HEK293 (cell line): ENCODE results near the gene PTPRN2.

Experiments
- HOXC10 ChIP-seq: sonication (generic); formaldehyde crosslinking; IDR thresholded peaks from 2 replicates; pipeline ENCODE4 v1.8.1; 2023; ENCODE audit warnings: mild to moderate bottlenecking, missing genetic modification reagents
- OSR2 ChIP-seq: fragments of 450-650 bp; formaldehyde crosslinking; IDR thresholded peaks from 2 replicates; pipeline ENCODE4 v1.5.1; 2016; ENCODE audit warnings: missing biosample characterization, missing genetic modification characterization
- SETDB1 ChIP-seq: IDR thresholded peaks from one replicate; pipeline ENCODE4 v1.6.1; 2017; ENCODE audit warnings: mild to moderate bottlenecking, low read length, moderate library complexity, mixed read lengths; ENCODE audit not compliant: insufficient read length
- SP7 ChIP-seq: fragments of 450-650 bp; formaldehyde crosslinking; IDR thresholded peaks from 2 replicates; pipeline ENCODE4 v1.5.1; 2016; ENCODE audit warnings: missing biosample characterization, missing genetic modification characterization
- TCF7L2 ChIP-seq: IDR thresholded peaks from 2 replicates; pipeline ENCODE4 v1.6.1; 2011; ENCODE audit warnings: low read depth, mild to moderate bottlenecking, inconsistent platforms, low read length, moderate library complexity, borderline replicate concordance
- TRIM28 ChIP-seq: IDR thresholded peaks from 2 replicates; pipeline ENCODE4 v1.6.1; 2011; ENCODE audit warnings: low read length, control low read depth, borderline replicate concordance
- YY1 ChIP-seq: fragments of 450-650 bp; formaldehyde crosslinking; IDR thresholded peaks from 2 replicates; pipeline ENCODE4 v1.5.1; 2018; ENCODE audit warnings: missing biosample characterization, missing genetic modification characterization
- ZBTB17 ChIP-seq: fragments of 450-650 bp; formaldehyde crosslinking; IDR thresholded peaks from 2 replicates; pipeline ENCODE4 v1.5.1; 2016; ENCODE audit warnings: missing biosample characterization, missing genetic modification characterization
- ZNF112 ChIP-seq: fragments of 450-650 bp; formaldehyde crosslinking; IDR thresholded peaks from 2 replicates; pipeline ENCODE4 v1.5.0; 2017; ENCODE audit warnings: missing biosample characterization, missing genetic modification characterization
- ZNF132 ChIP-seq: fragments of 450-650 bp; formaldehyde crosslinking; IDR thresholded peaks from 2 replicates; pipeline ENCODE4 v1.5.1; 2017; ENCODE audit warnings: missing biosample characterization, missing genetic modification characterization, borderline replicate concordance
- ZNF146 ChIP-seq: fragments of 450-650 bp; formaldehyde crosslinking; IDR thresholded peaks from 2 replicates; pipeline ENCODE4 v1.5.1; 2016; ENCODE audit warnings: missing biosample characterization, missing genetic modification characterization
- ZNF175 ChIP-seq: fragments of 450-650 bp; formaldehyde crosslinking; IDR thresholded peaks from 2 replicates; pipeline ENCODE4 v1.5.1; 2016; ENCODE audit warnings: missing biosample characterization, missing genetic modification characterization
- ZNF23 ChIP-seq: fragments of 450-650 bp; formaldehyde crosslinking; IDR thresholded peaks from 2 replicates; pipeline ENCODE4 v1.5.1; 2016; ENCODE audit warnings: missing biosample characterization, missing genetic modification characterization, borderline replicate concordance
- ZNF266 ChIP-seq: fragments of 450-650 bp; formaldehyde crosslinking; IDR thresholded peaks from 2 replicates; pipeline ENCODE4 v1.5.1; 2016; ENCODE audit warnings: missing biosample characterization, missing genetic modification characterization, low read depth
- ZNF292 ChIP-seq: fragments of 450-650 bp; formaldehyde crosslinking; IDR thresholded peaks from 2 replicates; pipeline ENCODE4 v1.5.1; 2016; ENCODE audit warnings: low read depth, missing biosample characterization, missing genetic modification characterization, borderline replicate concordance
- ZNF621 ChIP-seq: fragments of 450-650 bp; formaldehyde crosslinking; IDR thresholded peaks from 2 replicates; pipeline ENCODE4 v1.5.1; 2017; ENCODE audit warnings: missing biosample characterization, missing genetic modification characterization
- ZNF623 ChIP-seq: fragments of 450-650 bp; formaldehyde crosslinking; IDR thresholded peaks from 2 replicates; pipeline ENCODE4 v1.5.1; 2016; ENCODE audit warnings: missing biosample characterization, missing genetic modification characterization
- ZNF707 ChIP-seq: fragments of 450-650 bp; formaldehyde crosslinking; IDR thresholded peaks from 2 replicates; pipeline ENCODE4 v1.5.1; 2016; ENCODE audit warnings: missing biosample characterization, missing genetic modification characterization
- ZNF747 ChIP-seq: fragments of 450-650 bp; formaldehyde crosslinking; IDR thresholded peaks from 2 replicates; pipeline ENCODE4 v1.5.1; 2016; ENCODE audit warnings: missing biosample characterization, missing genetic modification characterization
- ZNF76 ChIP-seq: fragments of 450-650 bp; formaldehyde crosslinking; IDR thresholded peaks from 2 replicates; pipeline ENCODE4; 2016; ENCODE audit warnings: low read depth, missing biosample characterization, missing genetic modification characterization, borderline replicate concordance
- ZNF776 ChIP-seq: fragments of 450-650 bp; formaldehyde crosslinking; IDR thresholded peaks from 2 replicates; pipeline ENCODE4 v1.5.0; 2017; ENCODE audit warnings: missing biosample characterization, missing genetic modification characterization, borderline replicate concordance
- TF ChIP-seq, protein P1 (sequence below): fragments of 450-650 bp; formaldehyde crosslinking; IDR thresholded peaks from 2 replicates; pipeline ENCODE4 v1.5.1; 2016; ENCODE audit warnings: missing biosample characterization, missing genetic modification characterization, borderline replicate concordance
- TF ChIP-seq, protein P2 (sequence below): fragments of 450-650 bp; formaldehyde crosslinking; IDR thresholded peaks from 2 replicates; pipeline ENCODE4 v1.5.1; 2016; ENCODE audit warnings: missing biosample characterization, missing genetic modification characterization
- TF ChIP-seq, protein P3 (sequence below): fragments of 450-650 bp; formaldehyde crosslinking; IDR thresholded peaks from 2 replicates; pipeline ENCODE4 v1.5.1; 2016; ENCODE audit warnings: missing biosample characterization, missing genetic modification characterization
- TF ChIP-seq, protein P4 (sequence below): fragments of 450-650 bp; formaldehyde crosslinking; IDR thresholded peaks from 2 replicates; pipeline ENCODE4 v1.5.1; 2016; ENCODE audit warnings: missing biosample characterization, missing genetic modification characterization
- TF ChIP-seq, protein P5 (sequence below): sonication (generic); formaldehyde crosslinking; IDR thresholded peaks from 2 replicates; pipeline ENCODE4 v1.8.1; 2022; ENCODE audit warnings: mild to moderate bottlenecking, moderate library complexity, missing genetic modification reagents

Gene PTPRN2

DNA sequence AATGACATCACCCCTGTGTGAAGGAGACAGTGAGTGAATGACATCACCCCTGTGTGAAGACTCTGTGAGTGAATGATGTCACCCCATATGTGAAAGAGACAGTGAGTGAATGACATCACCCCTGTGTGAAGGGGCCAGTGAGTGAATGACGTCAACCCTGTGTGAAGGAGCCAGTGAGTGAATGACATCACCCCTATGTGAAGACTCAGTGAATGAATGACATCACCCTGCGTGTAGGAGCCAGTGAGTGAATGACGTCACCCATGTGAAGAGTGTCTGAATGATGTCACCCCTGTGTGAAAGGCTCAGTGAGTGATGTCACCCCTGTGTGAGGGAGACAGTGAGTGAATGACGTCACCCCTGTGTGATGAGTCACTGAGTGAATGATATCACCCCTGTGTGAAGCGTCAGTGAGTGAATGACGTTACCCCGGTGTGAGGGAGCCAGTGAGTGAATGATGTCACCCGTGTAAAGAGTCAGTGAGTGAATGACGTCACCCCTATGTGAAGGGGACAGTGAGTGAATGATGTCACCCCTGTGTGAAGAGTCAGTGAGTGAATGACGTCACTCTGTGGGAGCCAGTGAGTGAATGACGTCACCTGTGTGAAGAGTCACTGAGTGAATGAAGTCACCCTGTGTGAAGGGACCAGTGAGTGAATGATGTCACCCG lies 478.1 kb downstream of the PTPRN2 start (continued):
- TF ChIP-seq, protein P1, sequence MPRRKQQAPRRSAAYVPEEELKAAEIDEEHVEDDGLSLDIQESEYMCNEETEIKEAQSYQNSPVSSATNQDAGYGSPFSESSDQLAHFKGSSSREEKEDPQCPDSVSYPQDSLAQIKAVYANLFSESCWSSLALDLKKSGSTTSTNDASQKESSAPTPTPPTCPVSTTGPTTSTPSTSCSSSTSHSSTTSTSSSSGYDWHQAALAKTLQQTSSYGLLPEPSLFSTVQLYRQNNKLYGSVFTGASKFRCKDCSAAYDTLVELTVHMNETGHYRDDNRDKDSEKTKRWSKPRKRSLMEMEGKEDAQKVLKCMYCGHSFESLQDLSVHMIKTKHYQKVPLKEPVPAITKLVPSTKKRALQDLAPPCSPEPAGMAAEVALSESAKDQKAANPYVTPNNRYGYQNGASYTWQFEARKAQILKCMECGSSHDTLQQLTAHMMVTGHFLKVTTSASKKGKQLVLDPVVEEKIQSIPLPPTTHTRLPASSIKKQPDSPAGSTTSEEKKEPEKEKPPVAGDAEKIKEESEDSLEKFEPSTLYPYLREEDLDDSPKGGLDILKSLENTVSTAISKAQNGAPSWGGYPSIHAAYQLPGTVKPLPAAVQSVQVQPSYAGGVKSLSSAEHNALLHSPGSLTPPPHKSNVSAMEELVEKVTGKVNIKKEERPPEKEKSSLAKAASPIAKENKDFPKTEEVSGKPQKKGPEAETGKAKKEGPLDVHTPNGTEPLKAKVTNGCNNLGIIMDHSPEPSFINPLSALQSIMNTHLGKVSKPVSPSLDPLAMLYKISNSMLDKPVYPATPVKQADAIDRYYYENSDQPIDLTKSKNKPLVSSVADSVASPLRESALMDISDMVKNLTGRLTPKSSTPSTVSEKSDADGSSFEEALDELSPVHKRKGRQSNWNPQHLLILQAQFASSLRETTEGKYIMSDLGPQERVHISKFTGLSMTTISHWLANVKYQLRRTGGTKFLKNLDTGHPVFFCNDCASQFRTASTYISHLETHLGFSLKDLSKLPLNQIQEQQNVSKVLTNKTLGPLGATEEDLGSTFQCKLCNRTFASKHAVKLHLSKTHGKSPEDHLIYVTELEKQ (tag by site-specific recombination) = no peak; the same call in 1 of the 2 replicates
- no peak for TF ChIP-seq OSR2 (tag by site-specific recombination)
- TF ChIP-seq, protein P2, sequence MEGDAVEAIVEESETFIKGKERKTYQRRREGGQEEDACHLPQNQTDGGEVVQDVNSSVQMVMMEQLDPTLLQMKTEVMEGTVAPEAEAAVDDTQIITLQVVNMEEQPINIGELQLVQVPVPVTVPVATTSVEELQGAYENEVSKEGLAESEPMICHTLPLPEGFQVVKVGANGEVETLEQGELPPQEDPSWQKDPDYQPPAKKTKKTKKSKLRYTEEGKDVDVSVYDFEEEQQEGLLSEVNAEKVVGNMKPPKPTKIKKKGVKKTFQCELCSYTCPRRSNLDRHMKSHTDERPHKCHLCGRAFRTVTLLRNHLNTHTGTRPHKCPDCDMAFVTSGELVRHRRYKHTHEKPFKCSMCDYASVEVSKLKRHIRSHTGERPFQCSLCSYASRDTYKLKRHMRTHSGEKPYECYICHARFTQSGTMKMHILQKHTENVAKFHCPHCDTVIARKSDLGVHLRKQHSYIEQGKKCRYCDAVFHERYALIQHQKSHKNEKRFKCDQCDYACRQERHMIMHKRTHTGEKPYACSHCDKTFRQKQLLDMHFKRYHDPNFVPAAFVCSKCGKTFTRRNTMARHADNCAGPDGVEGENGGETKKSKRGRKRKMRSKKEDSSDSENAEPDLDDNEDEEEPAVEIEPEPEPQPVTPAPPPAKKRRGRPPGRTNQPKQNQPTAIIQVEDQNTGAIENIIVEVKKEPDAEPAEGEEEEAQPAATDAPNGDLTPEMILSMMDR (tag by site-specific recombination) = no peak
- TF ChIP-seq ZNF747 (tag by site-specific recombination) = peak; percentile 23; the same call in 1 of the 2 replicates
- TF ChIP-seq ZNF292 (tag by site-specific recombination) = no peak
- no peak for TF ChIP-seq ZBTB17
- TF ChIP-seq ZNF76 = peak; percentile 57; the same call in 1 of the 2 replicates
- no peak; the same call in 1 of the 2 replicates for TF ChIP-seq ZNF623 (tag by site-specific recombination)
- TF ChIP-seq, protein P3, sequence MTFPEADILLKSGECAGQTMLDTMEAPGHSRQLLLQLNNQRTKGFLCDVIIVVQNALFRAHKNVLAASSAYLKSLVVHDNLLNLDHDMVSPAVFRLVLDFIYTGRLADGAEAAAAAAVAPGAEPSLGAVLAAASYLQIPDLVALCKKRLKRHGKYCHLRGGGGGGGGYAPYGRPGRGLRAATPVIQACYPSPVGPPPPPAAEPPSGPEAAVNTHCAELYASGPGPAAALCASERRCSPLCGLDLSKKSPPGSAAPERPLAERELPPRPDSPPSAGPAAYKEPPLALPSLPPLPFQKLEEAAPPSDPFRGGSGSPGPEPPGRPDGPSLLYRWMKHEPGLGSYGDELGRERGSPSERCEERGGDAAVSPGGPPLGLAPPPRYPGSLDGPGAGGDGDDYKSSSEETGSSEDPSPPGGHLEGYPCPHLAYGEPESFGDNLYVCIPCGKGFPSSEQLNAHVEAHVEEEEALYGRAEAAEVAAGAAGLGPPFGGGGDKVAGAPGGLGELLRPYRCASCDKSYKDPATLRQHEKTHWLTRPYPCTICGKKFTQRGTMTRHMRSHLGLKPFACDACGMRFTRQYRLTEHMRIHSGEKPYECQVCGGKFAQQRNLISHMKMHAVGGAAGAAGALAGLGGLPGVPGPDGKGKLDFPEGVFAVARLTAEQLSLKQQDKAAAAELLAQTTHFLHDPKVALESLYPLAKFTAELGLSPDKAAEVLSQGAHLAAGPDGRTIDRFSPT (tag by site-specific recombination) = peak; percentile 51; the same call in 1 of the 2 replicates
- peak; percentile 59 for TF ChIP-seq TRIM28
- TF ChIP-seq ZNF146 (tag by site-specific recombination) = peak; percentile 27; the same call in 1 of the 2 replicates
- TF ChIP-seq ZNF776 = no peak
- no peak for TF ChIP-seq ZNF132
- TF ChIP-seq TCF7L2 = no peak
- TF ChIP-seq ZNF23 (tag by site-specific recombination) = no peak
- TF ChIP-seq SETDB1 = peak; percentile 97
- no peak for TF ChIP-seq ZNF266 (tag by site-specific recombination)
- TF ChIP-seq ZNF175 (tag by site-specific recombination) = no peak
- peak; percentile 45; the same call in 1 of the 2 replicates for TF ChIP-seq ZNF707 (tag by site-specific recombination)
- peak; percentile 80; the same call in 1 of the 2 replicates for TF ChIP-seq ZNF621 (tag by site-specific recombination)
- TF ChIP-seq, protein P4, sequence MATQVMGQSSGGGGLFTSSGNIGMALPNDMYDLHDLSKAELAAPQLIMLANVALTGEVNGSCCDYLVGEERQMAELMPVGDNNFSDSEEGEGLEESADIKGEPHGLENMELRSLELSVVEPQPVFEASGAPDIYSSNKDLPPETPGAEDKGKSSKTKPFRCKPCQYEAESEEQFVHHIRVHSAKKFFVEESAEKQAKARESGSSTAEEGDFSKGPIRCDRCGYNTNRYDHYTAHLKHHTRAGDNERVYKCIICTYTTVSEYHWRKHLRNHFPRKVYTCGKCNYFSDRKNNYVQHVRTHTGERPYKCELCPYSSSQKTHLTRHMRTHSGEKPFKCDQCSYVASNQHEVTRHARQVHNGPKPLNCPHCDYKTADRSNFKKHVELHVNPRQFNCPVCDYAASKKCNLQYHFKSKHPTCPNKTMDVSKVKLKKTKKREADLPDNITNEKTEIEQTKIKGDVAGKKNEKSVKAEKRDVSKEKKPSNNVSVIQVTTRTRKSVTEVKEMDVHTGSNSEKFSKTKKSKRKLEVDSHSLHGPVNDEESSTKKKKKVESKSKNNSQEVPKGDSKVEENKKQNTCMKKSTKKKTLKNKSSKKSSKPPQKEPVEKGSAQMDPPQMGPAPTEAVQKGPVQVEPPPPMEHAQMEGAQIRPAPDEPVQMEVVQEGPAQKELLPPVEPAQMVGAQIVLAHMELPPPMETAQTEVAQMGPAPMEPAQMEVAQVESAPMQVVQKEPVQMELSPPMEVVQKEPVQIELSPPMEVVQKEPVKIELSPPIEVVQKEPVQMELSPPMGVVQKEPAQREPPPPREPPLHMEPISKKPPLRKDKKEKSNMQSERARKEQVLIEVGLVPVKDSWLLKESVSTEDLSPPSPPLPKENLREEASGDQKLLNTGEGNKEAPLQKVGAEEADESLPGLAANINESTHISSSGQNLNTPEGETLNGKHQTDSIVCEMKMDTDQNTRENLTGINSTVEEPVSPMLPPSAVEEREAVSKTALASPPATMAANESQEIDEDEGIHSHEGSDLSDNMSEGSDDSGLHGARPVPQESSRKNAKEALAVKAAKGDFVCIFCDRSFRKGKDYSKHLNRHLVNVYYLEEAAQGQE = no peak
- peak; percentile 75; the same call in 1 of the 2 replicates for TF ChIP-seq SP7 (tag by site-specific recombination)
- no peak for TF ChIP-seq YY1 (tag by site-specific recombination)
- TF ChIP-seq, protein P5, sequence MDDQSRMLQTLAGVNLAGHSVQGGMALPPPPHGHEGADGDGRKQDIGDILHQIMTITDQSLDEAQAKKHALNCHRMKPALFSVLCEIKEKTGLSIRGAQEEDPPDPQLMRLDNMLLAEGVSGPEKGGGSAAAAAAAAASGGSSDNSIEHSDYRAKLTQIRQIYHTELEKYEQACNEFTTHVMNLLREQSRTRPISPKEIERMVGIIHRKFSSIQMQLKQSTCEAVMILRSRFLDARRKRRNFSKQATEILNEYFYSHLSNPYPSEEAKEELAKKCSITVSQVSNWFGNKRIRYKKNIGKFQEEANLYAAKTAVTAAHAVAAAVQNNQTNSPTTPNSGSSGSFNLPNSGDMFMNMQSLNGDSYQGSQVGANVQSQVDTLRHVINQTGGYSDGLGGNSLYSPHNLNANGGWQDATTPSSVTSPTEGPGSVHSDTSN (CRISPR knock-in tag) = no peak
- TF ChIP-seq HOXC10 = no peak
- TF ChIP-seq ZNF112 = peak; percentile 62; the same call in 1 of the 2 replicates
